T-helper 17 cell (primary cell): ENCODE measurements around the gene LRCOL1. TPM values are rescaled to one million over a fixed set of nuclear protein-coding genes. Genes with fewer than 3 reads are reported as not detected.

Experiments used
- ATAC-seq: fragments of 150-1000 bp; cut with Tn5 transposase; 2 replicates; pipeline ENCODE4 v1.10.0; 2021; ENCODE audit warnings: mild to moderate bottlenecking, moderate library complexity
- DNase-seq, 3 donors: peaks; one replicate each; pipeline versions ENCODE4 v3.0.0 to v3.0.0-alpha.2; 2020 to 2021
- H3K9me3 ChIP-seq: one replicate; pipeline ENCODE4 v1.7.0; 2013; ENCODE audit warnings: low read length, mild to moderate bottlenecking; ENCODE audit not compliant: control insufficient read depth, poor library complexity, severe bottlenecking
- H3K27ac Mint-ChIP-seq: one replicate; pipeline ENCODE4 v1.8.0; 2022; ENCODE audit warnings: mild to moderate bottlenecking, moderate library complexity, mixed read lengths
- H3K27me3 Mint-ChIP-seq: one replicate; pipeline ENCODE4 v1.8.0; 2022; ENCODE audit warnings: mixed read lengths
- H3K36me3 Mint-ChIP-seq: one replicate; pipeline ENCODE4 v1.8.0; 2022; ENCODE audit warnings: low read depth, mixed read lengths
- H3K4me1 Mint-ChIP-seq: one replicate; pipeline ENCODE4 v1.8.0; 2022; ENCODE audit warnings: mild to moderate bottlenecking, mixed read lengths
- H3K4me3 Mint-ChIP-seq: one replicate; pipeline ENCODE4 v1.8.0; 2022; ENCODE audit warnings: mild to moderate bottlenecking, moderate library complexity, mixed read lengths
- total RNA-seq, 4 donors: library from RNA in 2 of 4; stranded (reverse) in 2 of 4; gene quantifications; one replicate each; pipeline ENCODE4 v1.2.3 and lab custom pipeline; 2022 to 2026

The LRCOL1 gene
- total RNA-seq, 2 donors from 2014 or later, result not detected

DNA sequence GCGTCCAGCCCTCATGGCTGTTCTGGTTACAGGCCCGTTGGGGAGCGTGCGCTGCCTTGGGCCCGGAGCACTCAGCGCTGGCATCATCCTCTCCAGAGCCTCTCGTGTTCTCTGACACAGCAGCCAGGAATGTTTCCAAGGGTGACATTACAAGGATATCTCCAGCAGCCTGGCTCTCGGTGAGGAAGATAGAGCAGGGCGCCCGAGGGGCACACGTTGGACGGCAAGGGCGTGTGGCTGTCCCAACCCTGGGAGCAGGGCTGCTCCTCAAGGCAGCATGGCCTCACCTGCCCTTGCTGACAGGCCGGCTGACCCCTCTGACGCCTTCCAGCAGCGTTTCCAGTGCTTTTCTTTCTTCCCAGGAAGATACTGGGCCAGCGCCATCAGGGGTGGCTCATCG is 14.4 kb downstream of the LRCOL1 start:
- ATAC-seq (no peak), DNase-seq (no peak)
- peaks cover 56% of the 10 kb centered on the region for H3K27me3 Mint-ChIP-seq
- peaks cover 9% of the 10 kb centered on the region for H3K36me3 Mint-ChIP-seq
- H3K9me3 ChIP-seq, result no peaks in the 10 kb centered on the region
- H3K4me3 Mint-ChIP-seq, result no peak overlapping the region
- H3K4me1 Mint-ChIP-seq, result peaks cover 22% of the 10 kb centered on the region
- no peak overlapping the region for H3K27ac Mint-ChIP-seq

DNA sequence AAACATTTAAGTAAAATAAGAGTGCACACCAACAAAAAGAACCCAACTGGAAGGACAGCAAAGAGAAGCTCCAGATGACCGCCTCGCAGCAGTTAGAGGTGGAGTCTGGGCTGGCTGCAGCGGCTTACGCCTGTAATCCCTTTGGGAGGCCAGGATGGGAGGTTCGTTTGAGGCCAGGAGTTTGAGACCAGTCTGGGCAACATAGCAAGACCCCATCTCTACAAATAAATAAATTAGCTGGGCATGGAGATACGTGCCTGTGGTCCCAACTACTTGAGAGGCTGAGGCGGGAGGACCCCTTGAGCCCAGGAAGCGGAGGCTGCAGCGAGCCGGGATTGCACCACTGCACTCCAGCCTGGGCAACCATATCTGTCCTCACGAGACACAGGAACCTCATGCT is 15.2 kb downstream of the LRCOL1 start:
- no peak for ATAC-seq
- peaks cover 18% of the 10 kb centered on the region for H3K4me1 Mint-ChIP-seq
- H3K4me3 Mint-ChIP-seq, result no peak overlapping the region
- peaks cover 49% of the 10 kb centered on the region for H3K27me3 Mint-ChIP-seq
- peaks cover 9% of the 10 kb centered on the region for H3K36me3 Mint-ChIP-seq
- no peak for DNase-seq
- H3K9me3 ChIP-seq, result no peaks in the 10 kb centered on the region
- no peak overlapping the region for H3K27ac Mint-ChIP-seq

DNA sequence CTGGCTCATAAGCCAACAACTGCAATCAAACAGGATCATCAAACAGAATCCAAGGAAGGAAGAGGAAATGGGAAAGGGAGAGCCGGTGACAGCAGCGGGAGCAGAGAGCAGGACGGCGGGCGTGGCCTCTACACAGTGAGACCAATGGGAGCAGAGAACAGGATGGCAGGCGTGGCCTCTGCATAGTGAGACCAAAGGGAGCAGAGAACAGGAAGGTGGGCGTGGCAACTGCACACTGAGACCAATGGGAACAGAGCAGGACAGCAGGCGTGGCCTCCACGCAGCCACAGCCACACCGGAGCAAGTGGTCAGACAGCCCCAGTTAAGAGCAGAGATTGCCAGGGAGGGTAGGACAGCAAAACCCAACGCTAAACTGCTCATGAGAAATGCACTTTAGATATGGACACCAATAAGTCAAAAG is 16.4 kb downstream of the LRCOL1 start:
- H3K4me3 Mint-ChIP-seq, result no peak overlapping the region
- DNase-seq, result no peak

DNA sequence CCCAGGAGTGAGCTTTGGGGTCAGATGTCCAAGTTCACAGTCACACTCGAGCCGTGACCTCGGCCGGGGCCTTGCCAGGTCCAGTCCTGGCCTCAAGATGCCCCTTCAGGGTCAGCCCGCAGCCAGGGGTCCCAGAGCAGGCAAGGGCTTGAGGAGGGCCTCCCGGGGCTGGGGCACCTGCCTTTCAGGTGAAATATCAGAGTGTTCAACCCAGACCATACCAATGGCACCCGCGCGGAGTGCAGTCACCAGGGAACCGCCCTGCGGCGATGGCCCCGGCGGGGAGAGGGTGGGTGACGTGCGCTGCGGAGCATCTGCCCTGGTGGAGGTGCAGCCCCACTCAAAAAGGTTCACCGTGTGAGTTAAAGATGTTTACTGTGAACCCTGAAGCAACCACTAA is 16.9 kb downstream of the LRCOL1 start:
- ATAC-seq (no peak), DNase-seq (no peak)
- Mint-ChIP-seq H3K27ac (no peak overlapping the region), H3K4me3 (no peak overlapping the region), H3K27me3 (peaks cover 36% of the 10 kb centered on the region), H3K4me1 (peaks cover 14% of the 10 kb centered on the region), H3K36me3 (peaks cover 7% of the 10 kb centered on the region)
- H3K9me3 ChIP-seq, result no peaks in the 10 kb centered on the region

More for the DNA sequence above, 16.4 kb downstream of the LRCOL1 start:
- peak; percentile 73 for ATAC-seq
- peaks cover 40% of the 10 kb centered on the region for H3K27me3 Mint-ChIP-seq
- peaks cover 9% of the 10 kb centered on the region for H3K36me3 Mint-ChIP-seq
- no peak overlapping the region for H3K27ac Mint-ChIP-seq
- H3K9me3 ChIP-seq, result no peaks in the 10 kb centered on the region
- peaks cover 18% of the 10 kb centered on the region for H3K4me1 Mint-ChIP-seq

DNA sequence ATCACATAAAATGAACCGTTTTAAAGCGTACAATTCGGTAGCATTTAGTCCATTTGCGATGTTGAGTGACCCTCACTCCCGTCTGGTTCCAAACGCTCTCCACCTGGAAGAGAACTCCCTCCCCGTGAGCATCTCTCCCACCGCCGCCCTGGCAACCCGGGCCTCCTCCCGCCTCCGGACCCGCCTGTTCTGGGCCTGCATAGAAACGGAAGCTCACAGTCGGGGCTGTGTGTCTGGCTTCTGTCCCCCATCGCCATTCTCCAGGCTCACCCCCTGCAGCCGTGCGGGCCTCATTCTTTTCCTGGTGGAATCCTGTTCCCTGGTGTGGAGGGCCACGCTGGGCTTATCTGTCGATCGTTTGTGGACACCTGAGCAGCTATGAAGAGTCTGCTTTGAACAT is 17.3 kb downstream of the LRCOL1 start:
- ATAC-seq (no peak), DNase-seq (no peak)
- peaks cover 35% of the 10 kb centered on the region for H3K27me3 Mint-ChIP-seq
- no peak overlapping the region for H3K27ac Mint-ChIP-seq
- H3K36me3 Mint-ChIP-seq, result peaks cover 6% of the 10 kb centered on the region
- no peak overlapping the region for H3K4me3 Mint-ChIP-seq
- H3K4me1 Mint-ChIP-seq, result peaks cover 13% of the 10 kb centered on the region
- no peaks in the 10 kb centered on the region for H3K9me3 ChIP-seq

DNA sequence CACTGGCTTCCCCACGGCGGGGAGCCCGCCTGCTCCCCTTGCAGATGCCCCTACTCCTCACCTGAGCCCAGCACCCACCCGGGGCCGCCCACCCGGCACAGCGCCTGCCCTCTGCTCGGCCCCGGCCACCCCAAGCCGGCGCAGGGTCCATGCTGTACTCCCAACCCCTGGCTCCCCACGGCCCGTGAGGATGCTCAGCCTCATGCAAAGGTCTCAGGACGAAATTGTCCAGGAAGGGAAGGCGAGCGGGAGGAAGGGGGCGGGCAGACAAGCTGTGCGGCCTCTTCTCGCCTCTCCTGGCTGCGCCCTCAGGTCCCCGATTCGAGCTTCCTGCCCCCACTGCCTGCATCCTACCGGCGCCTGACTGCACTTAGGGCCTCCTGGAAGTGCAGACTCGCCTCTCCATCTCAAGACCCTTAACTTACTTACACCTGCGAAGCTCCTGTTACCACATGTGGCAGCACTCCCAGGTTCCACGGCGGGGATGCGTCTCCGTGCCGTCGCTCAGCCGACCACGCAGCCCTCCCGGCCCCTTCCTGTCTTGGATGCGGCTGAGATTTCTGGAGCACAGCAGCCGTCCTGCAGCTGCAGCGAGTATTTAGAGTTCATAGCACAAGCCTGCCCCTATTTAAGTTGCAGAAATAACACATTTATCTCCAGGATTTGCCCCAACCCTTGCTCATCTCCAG is 18.0 kb downstream of the LRCOL1 start:
- Mint-ChIP-seq H3K4me3 (no peak overlapping the region), H3K36me3 (peaks cover 2% of the 10 kb centered on the region), H3K4me1 (peaks cover 9% of the 10 kb centered on the region), H3K27ac (no peak overlapping the region), H3K27me3 (peaks cover 30% of the 10 kb centered on the region)
- DNase-seq, result no peak
- no peaks in the 10 kb centered on the region for H3K9me3 ChIP-seq
- ATAC-seq, result no peak

DNA sequence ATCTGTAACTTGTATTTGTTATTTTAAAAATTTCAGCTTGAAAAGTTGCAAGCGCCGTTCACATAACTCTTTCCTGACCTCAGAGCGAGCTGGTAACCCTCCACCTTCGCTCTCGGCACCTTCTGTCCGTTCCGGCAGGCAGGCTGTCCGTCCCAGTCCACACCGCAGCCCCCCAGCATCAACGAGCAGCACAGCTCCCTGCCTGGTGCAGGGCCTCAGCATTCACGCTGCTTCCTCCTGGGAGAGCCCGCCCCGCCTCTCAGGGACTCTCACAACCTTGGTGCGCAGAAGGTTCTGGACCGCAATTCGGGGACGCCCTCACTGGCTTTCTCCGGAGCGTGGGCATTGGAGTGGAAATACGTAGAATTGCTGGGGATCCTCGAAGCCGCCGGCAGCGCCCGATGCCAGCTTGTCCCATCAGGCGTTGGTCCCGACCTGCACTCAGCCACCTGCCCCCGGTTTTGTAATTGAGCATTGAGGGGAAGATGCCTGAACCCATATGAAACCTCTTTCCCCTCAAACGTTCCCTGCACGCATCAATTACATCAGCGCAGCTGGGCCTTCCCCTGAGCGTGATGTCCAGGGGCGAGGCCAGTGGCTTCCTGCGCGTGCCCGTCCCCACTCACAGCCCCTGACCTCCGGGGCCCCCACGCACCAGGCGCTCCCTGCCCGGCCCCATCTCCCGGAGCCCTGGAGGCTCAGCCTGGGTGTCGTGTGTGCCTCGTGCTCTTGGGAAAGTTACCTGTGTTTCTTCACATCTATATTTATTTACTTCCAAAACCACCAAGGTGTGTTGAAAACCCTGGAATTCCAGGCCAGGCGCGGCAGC is 19.1 kb downstream of the LRCOL1 start:
- Mint-ChIP-seq H3K27ac (no peak overlapping the region), H3K4me3 (no peak overlapping the region), H3K4me1 (peaks cover 6% of the 10 kb centered on the region), H3K27me3 (peaks cover 23% of the 10 kb centered on the region), H3K36me3 (no peaks in the 10 kb centered on the region)
- H3K9me3 ChIP-seq, result no peaks in the 10 kb centered on the region
- DNase-seq, result no peak
- no peak for ATAC-seq

DNA sequence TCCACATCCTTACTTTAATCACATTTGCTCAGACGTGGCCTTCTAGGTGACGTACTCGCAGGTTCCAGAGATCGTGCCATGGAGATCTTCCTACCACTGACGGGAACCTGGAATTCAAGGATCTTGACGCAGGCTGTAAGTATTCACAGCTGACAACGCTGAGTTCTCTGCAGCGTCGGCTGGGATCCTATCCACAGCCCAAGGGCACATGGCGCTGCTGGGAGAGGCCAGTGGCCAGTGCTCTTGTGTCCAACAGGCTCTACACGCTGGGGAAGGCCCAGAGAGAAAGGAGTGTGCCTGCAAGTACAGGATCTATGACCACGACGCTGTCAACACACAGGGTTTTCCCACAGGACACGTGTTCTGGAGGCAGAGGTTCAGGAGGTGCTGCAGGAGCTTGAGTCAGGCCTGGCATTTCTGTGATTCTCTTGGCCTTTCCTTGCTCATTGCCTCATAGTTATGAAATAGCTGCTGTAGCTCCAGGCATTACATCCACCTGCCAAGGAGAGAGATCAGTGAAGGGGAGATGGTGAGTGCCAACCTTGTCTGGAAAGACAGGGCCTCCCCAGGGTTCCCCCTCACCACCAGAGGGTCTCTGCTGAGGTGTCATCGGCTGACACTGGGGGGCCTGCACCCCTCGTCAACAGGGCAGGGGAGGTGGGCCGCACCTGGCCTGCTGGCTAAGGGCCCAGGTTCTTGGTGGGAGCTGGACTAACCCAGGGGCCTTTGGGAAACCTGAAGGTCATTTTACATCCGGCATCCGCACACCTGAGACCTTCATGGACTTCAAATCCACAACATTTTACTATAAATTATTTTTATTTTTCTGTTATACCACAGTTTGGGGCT is 21.3 kb downstream of the LRCOL1 start:
- H3K27ac Mint-ChIP-seq, result no peak overlapping the region
- H3K36me3 Mint-ChIP-seq, result peaks cover under 1% of the 10 kb centered on the region
- ATAC-seq (no peak), DNase-seq (no peak)
- H3K27me3 Mint-ChIP-seq, result peaks cover 12% of the 10 kb centered on the region
- H3K4me3 Mint-ChIP-seq, result no peak overlapping the region
- peaks cover 5% of the 10 kb centered on the region for H3K4me1 Mint-ChIP-seq
- no peaks in the 10 kb centered on the region for H3K9me3 ChIP-seq

DNA sequence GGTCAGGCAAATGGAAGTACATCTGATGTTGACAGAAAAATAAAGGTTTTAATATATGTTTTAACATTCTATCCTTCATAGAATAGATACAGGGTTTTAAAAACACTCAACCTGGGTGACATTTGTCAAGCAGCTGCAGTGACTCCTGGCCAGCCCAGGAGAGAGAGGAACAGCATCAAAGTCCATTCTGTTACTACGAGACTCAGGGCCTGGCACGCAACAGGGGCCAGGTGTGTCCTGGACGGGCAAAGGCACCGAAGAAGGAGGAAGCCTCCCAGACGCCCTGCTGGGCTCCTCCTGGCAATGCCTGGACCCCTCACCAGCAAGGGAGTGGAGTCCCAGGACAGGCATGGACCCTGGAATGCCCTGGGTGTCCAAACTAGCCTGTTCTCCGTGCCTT is 22.1 kb downstream of the LRCOL1 start:
- no peak overlapping the region for H3K4me3 Mint-ChIP-seq
- ATAC-seq (no peak), DNase-seq (no peak)
- H3K9me3 ChIP-seq, result no peaks in the 10 kb centered on the region
- H3K36me3 Mint-ChIP-seq, result peaks cover 4% of the 10 kb centered on the region
- H3K27me3 Mint-ChIP-seq, result peaks cover 8% of the 10 kb centered on the region
- H3K4me1 Mint-ChIP-seq, result peaks cover 2% of the 10 kb centered on the region
- H3K27ac Mint-ChIP-seq, result no peak overlapping the region

DNA sequence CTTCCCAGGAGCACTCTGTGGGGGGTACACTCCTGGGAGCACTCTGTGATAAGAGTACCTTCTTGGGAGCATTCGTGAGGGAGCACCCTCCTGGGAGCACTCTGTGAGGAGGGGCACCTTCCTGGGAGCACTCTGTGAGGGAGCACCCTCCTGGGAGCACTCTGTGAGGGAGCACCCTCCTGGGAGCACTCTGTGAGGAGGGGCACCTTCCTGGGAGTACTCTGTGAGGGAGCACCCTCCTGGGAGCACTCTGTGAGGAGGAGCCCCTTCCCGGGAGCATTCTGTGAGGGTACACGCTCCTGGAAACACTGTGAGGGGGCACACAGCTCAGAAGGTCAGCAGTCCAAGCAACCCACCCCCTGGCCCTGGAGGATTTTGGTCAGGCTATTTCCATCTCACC is 22.6 kb downstream of the LRCOL1 start:
- H3K9me3 ChIP-seq, result no peaks in the 10 kb centered on the region
- DNase-seq (no peak), ATAC-seq (no peak)
- H3K4me3 Mint-ChIP-seq, result no peak overlapping the region
- peaks cover 2% of the 10 kb centered on the region for H3K4me1 Mint-ChIP-seq
- H3K27ac Mint-ChIP-seq, result no peak overlapping the region
- peaks cover 5% of the 10 kb centered on the region for H3K27me3 Mint-ChIP-seq
- peaks cover 4% of the 10 kb centered on the region for H3K36me3 Mint-ChIP-seq

DNA sequence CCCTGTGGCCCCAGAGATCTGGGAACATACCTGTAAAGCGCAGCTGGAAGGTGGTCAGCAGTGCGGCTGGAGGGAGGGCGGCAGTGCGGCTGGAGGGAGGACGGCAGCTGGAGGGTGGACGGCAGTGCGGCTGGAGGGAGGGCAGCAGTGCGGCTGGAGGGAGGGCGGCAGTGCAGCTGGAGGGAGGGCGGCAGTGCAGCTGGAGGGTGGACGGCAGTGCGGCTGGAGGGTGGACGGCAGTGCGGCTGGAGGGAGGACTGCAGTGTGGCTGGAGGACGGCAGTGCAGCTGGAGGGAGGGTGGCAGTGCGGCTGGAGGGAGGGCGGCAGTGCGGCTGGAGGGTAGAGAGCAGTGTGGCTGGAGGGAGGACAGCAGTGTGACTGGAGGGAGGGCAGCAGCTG is 23.5 kb downstream of the LRCOL1 start:
- DNase-seq (no peak), ATAC-seq (no peak)
- Mint-ChIP-seq H3K27ac (no peak overlapping the region), H3K27me3 (no peaks in the 10 kb centered on the region), H3K4me3 (no peak overlapping the region), H3K36me3 (peaks cover 4% of the 10 kb centered on the region), H3K4me1 (peaks cover 2% of the 10 kb centered on the region)
- no peaks in the 10 kb centered on the region for H3K9me3 ChIP-seq

DNA sequence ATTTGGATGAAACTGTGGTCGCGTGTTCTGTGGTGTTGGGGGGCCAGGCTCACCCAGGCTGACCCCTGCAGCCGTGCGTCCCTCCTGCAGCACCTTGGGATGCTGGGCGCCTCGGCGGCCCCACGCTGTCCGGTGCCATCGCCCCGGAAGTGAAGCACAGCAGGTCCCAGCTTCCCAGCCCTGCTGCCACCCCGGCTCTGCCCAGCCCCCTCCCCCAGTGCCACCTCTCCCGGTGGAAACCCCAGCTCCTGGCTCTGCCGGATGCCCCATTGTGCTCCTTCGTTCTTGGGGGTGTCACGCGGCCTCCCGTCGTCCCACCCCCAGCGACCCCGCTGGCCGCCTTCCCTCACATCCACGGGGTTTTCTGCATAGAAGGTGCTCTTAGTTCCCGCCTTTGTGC is 25.2 kb downstream of the LRCOL1 start:
- no peak overlapping the region for H3K27ac Mint-ChIP-seq
- peaks cover 4% of the 10 kb centered on the region for H3K36me3 Mint-ChIP-seq
- no peak for ATAC-seq
- no peak overlapping the region for H3K4me3 Mint-ChIP-seq
- no peaks in the 10 kb centered on the region for H3K27me3 Mint-ChIP-seq
- no peaks in the 10 kb centered on the region for H3K9me3 ChIP-seq
- peaks cover 2% of the 10 kb centered on the region for H3K4me1 Mint-ChIP-seq
- no peak for DNase-seq

DNA sequence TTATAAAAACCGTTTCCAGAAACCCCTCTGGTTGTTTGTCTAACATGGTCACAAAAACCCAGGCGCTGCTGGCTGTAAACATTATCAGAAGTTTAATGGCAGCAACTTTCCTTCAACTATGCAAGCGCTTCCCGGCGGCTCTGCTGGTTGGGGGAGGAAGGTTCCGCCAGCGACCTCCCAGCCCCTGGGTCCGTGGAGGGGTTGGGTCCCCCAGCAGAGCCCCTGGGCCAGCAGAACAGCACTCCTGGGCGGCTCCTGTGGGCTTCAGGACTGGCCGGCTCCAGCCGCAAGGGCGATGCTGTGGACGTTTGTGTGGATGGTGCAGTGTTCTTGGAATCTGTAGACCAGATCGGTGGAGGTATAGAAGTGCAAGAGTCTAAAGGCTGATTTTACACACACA is 26.0 kb downstream of the LRCOL1 start:
- no peaks in the 10 kb centered on the region for H3K9me3 ChIP-seq
- ATAC-seq (no peak), DNase-seq (no peak)
- no peak overlapping the region for H3K27ac Mint-ChIP-seq
- H3K36me3 Mint-ChIP-seq, result peaks cover 4% of the 10 kb centered on the region
- no peak overlapping the region for H3K4me3 Mint-ChIP-seq
- no peaks in the 10 kb centered on the region for H3K27me3 Mint-ChIP-seq
- H3K4me1 Mint-ChIP-seq, result peaks cover 2% of the 10 kb centered on the region
